Activated CD4-positive, alpha-beta T cell treated with anti-CD3 and anti-CD28 coated beads for 48 hours (primary cell): ENCODE data around the gene P2RY1.

Experiments
- DNase-seq: peaks from one replicate; pipeline ENCODE4 v3.0.0-alpha.2; 2020

The P2RY1 gene

DNA sequence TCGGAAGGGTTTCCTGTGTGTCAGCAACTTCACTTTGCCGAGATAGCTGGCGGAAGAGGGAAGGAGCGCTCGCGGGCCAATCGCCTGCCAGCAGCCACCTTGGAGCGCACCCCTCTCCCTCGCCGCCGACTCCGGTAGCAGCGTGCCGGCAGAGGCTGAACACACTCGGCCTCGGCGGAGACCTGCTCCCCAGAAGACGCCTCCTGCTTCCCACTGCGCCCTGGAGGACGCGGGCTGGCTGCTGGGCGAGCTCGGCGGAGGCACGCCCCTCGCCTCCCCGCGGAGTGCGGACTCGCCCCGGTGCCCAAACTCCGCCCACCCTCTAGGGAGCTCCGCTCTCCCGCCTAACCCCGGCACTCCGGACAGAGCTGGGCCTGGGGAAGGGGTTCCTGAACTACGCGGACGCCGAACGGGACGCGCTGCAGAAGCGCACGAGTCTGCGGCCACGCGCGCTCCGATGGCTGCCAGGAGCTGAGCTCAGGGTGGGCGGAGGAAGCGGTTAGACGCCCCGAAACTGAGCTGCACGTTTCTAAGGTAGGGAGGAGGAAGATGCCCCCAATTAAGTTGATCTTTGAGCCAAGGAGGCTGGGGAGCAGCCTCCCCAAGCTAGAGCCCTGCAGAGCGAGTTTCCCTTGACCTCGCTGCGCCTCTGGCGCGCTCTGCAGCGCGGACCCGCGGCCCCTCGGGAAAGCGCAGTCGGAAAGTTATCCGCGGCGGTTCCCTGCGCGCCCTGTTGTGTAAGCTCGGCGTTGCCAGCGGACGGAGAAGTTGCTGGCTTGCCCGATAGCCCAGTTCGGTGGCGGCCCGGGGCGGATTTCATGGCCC is at the start of gene P2RY1:
Gene P2RY1 (plus strand): TSS at position 356 of the 825 bp plus-strand sequence. CDS start 652 bp downstream, outside the sequence.
- DNase-seq: peak; percentile 60

DNA sequence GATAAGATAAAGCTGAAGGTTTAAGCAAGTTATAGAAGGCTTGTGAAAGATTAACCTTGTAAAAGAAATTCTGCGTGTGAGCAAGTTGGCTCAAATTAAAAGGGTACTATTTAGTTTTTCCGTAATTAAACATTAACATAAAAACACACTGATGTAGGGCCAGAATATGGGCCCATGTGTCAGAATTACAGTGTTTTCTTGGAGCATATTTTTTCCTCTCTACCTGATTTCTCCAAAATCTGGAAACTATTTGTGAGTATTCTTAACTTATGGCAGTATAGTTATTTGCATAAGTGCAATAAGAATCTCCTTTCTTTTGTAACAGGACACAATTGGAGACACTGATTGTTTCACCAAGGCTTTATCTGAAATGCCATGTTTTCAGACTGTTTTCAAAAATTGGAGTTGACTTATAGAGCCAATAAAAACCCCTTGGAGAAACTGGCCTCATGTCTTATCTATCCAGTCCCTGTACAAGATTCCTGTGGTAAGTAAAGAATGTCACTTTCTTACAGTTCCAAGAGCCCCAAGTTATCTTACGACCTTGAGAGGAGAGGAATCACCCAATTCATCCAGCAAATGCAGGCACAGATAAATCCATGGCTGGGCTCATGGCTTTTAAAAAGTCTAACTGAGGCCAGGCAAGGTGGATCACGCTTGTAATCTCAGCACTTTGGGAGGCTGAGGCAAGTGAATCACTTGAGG is 47.8 kb upstream of the P2RY1 start:
- DNase-seq: no peak

DNA sequence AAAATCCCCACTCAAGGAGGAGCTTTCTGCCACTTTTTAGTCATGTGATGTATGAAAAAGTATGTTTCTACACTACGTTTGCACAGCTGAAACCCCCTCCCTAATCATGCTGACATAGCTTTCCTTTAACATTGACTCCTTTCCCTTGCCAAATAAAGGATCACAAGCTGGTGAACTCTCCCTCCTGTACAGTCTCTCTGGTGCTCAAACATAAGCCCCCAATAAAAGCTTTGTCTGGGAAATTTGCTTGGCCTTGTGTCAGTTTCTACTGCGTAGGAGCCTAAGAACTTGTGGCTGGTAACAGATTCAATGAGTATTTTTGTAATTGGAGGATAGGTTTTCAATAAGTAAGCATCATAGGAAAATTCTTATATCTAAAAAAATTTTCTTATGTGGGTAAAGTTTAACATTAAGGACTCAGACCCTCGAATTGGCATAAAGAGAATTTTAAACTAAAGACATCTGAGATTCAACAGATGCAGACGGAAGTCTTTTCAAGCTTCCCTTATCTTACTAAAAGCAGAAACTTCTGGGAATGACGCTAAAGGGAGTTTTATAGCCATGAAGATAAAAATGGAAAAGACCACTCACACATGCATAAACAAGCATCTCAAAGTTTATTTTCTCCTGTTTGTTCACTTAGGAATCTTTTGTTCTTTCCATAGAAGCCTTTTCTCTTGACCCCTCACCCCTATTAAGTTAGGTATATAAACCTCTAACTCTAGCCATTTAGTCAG is 44.1 kb upstream of the P2RY1 start:
- DNase-seq: no peak

DNA sequence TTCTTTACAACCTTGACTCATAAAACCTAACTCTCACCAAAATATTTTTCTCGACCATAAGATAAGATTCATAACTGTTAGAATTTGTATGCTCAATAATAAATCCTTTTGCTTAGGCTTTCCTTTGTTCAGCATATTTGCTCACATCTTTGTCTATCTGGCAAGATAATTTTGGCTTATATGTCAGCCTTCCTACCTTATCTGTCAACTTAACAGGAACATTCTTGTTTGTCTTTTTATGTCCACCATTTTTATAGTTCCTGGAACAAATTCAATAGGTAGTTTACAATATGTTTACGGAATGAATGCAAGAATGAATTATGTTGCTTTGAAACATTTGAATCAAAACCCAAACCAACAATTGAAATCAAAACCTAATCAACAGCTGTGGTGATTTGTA is 41.0 kb upstream of the P2RY1 start:
- no peak for DNase-seq

DNA sequence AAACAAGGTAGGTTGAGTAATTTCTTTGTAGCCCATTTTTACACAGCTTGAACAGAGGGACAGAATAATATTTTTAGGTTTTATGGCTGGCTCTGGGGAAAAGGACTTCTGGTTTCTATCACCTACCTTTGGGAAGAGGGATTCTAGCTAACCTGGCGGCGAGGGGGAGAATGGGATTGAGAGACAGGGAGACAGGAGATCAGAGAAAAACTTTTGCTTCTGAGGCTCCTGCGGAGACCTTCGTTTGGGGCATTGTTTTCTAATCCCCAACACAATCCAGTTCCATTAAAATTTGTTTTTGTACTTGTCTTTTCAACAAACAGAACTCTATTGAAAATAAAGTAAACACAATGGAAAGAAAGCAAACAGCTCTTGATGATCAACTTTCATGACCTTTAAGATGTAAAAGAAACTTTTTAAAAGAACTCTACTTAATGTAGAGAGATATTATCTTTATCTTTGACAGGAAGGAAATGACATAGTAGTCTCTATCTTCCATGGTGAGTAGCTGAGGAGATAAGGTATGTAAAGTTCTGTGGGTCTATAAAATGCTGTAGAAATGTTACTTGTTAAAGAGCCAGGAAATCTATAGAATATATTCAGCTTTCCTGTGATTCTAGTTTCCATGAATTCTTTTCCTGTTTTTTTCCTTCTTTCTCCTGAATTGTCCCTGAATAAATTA is 37.0 kb upstream of the P2RY1 start:
- DNase-seq: no peak

DNA sequence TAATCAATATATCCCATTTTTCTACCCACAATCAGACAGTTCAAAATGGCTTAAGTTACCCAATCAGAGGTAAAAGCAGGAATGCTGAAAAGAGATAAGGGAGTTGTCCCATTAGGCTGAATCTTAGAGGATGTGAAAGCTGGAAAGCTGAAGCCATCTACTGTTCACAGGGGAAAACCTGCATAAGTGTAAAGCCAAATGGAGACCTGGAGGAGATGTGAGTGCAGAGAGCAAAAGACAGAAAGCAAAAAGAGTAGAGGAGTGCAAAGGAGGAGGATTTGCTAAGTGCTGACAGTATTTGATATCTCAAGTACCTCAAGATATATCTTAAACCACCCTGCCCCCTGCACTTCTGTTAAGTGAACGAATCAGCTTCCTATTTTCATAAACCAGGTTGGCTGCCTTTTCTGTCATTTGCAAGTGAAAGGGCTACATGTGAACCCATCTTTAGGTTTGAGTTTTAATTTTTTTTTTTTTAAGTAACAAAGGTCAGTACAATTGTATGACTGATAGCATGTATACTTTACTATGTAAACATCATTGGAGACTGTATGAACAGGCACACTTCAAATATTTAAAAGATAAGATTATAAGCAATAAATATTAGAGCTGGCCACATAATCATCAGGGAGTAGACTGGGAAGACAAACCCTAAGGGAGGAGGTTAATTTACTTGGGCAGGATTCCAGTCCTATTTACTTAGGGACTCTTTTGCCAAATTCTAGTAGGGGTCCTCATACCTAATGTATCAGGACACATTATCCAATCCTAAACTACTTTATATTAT is 22.8 kb upstream of the P2RY1 start:
- DNase-seq: no peak

- no peak for DNase-seq
These were observed 17.5 kb upstream of the P2RY1 start for GRCh38 chr3:152817400-152817799.

- no peak for DNase-seq
These were observed 16.9 kb upstream of the P2RY1 start for GRCh38 chr3:152818027-152818426.

DNA sequence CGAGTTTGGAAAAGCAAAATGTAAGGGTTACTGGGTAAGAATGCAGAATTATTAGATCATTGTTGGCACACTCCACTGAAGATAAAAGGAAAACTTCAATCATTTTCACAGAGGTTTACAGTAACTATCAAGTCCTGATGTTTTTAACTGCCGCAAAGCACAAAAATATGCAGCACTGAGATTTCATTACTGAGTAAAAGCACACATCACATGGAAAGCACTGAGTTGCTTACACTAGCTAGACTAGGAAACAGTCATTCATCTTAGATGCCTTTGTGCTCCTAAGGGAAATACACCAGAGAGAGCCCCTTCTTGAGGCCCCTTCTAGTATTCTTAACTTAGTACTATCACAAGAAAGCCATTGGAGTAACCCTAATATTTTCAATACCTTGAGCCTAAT is 11.8 kb upstream of the P2RY1 start:
- no peak for DNase-seq

DNA sequence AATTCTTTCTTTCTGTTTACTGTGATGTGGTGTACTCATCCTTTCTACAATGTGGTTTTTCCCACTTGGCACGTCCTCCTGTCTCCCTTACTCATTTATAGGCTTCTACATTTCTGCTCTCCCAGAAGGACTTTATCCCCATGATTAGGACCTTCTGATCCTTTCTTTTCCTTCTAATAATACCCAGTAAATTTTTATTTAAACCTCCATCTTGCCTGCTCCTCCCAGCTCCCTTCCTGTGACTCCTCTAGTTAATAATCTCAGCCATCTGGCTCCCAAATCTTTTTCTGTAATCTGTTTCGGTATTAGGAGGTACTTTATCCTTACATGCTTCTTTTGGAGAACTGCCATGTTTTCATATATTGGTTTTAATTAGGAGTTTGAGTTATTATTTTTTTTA is 11.2 kb upstream of the P2RY1 start:
- no peak for DNase-seq

DNA sequence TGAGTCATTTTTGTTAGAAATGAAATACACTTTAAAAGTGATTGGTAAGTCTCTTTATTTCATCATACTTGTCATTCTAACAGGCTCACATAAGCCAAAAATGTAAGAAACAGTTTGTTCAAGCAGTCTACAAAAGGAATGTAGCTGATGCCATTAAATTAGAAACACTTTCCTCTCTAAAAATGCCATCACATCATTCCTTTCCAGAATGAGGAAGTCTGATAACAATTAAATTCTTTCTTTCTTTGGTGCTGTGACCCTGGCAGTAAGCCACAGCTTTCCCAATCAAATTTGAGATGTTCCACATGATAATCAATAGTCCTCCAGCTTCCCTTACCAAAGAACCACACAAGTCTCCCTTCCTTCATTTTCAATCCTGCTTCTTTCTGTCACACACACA is 9.4 kb upstream of the P2RY1 start:
- DNase-seq: no peak

- no peak for DNase-seq
These were observed 8.5 kb upstream of the P2RY1 start for GRCh38 chr3:152826476-152826875.

DNA sequence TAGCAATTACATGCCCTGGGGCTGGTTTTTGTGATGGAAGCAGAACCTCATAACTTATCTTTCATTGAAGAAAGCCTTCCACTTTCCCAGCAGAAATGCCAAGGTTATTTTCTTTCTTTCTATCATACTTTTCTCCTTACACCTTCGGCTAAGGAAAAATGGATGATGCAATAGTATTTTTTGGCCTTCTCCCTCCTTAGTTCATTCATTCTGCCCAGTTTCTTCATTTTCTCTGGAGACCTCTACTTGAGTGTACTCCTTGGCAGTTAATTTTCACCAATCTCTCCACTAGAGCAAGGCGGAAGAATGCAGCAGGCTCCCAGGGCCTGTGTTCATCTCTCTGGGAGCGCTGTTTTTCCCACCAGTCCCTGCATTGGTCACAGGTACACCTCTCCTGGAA is 7.6 kb upstream of the P2RY1 start:
- no peak for DNase-seq

- DNase-seq: no peak
These were observed 6.7 kb upstream of the P2RY1 start for GRCh38 chr3:152828075-152828840.

- DNase-seq: no peak
These were observed 4.7 kb upstream of the P2RY1 start for GRCh38 chr3:152830245-152830644.

DNA sequence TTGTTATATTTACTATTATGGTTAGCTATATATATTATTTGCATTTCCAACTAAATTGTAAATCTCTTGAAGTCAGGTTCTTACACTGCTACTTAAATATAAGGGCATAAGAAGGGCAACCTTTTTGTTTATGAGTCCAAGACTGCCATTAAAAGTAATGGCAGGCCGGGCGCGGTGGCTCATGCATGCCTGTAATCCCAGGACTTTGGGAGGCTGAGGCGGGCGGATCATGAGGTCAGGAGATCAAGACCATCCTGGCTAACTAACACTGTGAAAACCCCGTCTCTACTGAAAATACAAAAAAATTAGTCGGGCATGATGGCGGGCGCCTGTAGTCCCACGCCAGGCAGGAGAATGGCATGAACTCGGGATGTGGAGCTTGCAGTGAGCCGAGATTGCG is 2.9 kb upstream of the P2RY1 start:
- no peak for DNase-seq

- no peak for DNase-seq
These were observed 1.8 kb upstream of the P2RY1 start for GRCh38 chr3:152833089-152833488.

GRCh38 chr3:152834191-152834775 is 648 bp upstream of the P2RY1 start:
- no peak for DNase-seq

- peak; percentile 2 for DNase-seq
These were observed 721 bp downstream of the P2RY1 start for GRCh38 chr3:152835601-152836102.

- no peak for DNase-seq
These were observed 1.3 kb downstream of the P2RY1 start for GRCh38 chr3:152836269-152836668.

DNA sequence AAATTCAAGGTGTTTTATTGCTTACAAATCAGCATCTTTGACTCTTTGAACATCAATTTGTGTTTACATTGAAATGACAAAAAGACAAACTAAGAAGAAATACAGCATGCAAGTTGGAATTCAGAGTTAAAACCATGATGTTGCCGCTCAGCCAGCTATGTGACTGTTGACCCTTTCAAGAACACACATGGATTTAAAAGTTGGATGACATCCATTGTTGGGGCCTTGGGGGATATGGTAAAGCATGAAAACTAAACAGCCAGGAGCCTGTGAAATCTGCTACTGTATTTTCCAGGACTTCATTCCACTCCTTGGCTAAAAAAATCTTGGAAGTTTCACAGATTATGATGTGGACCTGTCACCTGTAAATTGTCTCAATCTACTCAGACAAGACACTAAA is 4.6 kb downstream of the P2RY1 start:
- no peak for DNase-seq
